Uterus (tissue), 4 donors: ENCODE measurements around the gene CDH2. TPM values are rescaled to one million over a fixed set of nuclear protein-coding genes. Genes with fewer than 3 reads are reported as not detected.

Source experiments
- DNase-seq, 2 donors: peaks; one replicate each; pipeline ENCODE4 v3.0.0-alpha.2; 2019 to 2020
- H3K27ac ChIP-seq, 2 donors: fragments of 200-600 bp; sonication (generic); 1 replicate in 1 of 2; 2 replicates in 1 of 2; pipeline ENCODE4 v1.5.1; 2016 to 2018
- H3K27me3 ChIP-seq, 2 donors: fragments of 200-600 bp; sonication (generic); one replicate each; pipeline ENCODE4 v1.5.1; 2018 to 2019; ENCODE audit warnings: control low read depth in 1 of 2
- H3K36me3 ChIP-seq, 2 donors: fragments of 200-600 bp; sonication (generic); one replicate each; pipeline ENCODE4 v1.5.1; 2019; ENCODE audit warnings: control low read depth in 1 of 2
- H3K4me1 ChIP-seq, 2 donors: fragments of 200-600 bp; sonication (generic); one replicate each; pipeline ENCODE4 v1.5.1; 2018 to 2019; ENCODE audit warnings: control low read depth in 1 of 2
- H3K4me3 ChIP-seq, 2 donors: fragments of 200-600 bp; sonication (generic); 1 replicate in 1 of 2; 2 replicates in 1 of 2; pipeline ENCODE4 v1.5.1; 2018 to 2019; ENCODE audit warnings: mild to moderate bottlenecking in 1 of 2
- H3K9me3 ChIP-seq, 2 donors: fragments of 200-600 bp; sonication (generic); one replicate each; pipeline ENCODE4 v1.5.1; 2019; ENCODE audit warnings: control low read depth in 1 of 2
- POLR2A ChIP-seq, 2 donors: fragments of 450-650 bp; IDR thresholded peaks; one replicate each; pipeline ENCODE4 v1.6.1; 2016; ENCODE audit warnings: antibody characterized with exemption in 2 of 2, mild to moderate bottlenecking in 1 of 2, moderate library complexity in 1 of 2
- intact Hi-C: fragments of 100-400 bp; cut with DNase I; formaldehyde crosslinking; loops from one replicate; pipeline ENCODE4 v1.15.1; 2023; ENCODE audit warnings: low total_unique reads
- total RNA-seq, 4 donors: library from RNA; depleted of rRNA in 3 of 4; stranded (reverse); fragments of >200 nt in 3 of 4; gene quantifications; one replicate each; pipeline versions ENCODE4 v1.1.0 to v1.2.4, GENCODE V29; 2014 to 2023
- TF ChIP-seq, protein P1 (sequence below), 4 experiments: fragments of 200-600 bp in 2 of 4; fragments of 450-650 bp in 2 of 4; sonication (generic) in 2 of 4; IDR thresholded peaks; one replicate each; pipeline ENCODE4 v1.5.1; 2016 to 2019; ENCODE audit warnings: antibody characterized with exemption in 4 of 4, mild to moderate bottlenecking in 2 of 4, moderate library complexity in 1 of 4
- donor health status: DM: yes; HTN: yes; CAD: no.

CDH2 gene
- total RNA-seq, 4 donors from 2014 or later, result 0.26 to 58.2 (median 1.9) TPM

DNA sequence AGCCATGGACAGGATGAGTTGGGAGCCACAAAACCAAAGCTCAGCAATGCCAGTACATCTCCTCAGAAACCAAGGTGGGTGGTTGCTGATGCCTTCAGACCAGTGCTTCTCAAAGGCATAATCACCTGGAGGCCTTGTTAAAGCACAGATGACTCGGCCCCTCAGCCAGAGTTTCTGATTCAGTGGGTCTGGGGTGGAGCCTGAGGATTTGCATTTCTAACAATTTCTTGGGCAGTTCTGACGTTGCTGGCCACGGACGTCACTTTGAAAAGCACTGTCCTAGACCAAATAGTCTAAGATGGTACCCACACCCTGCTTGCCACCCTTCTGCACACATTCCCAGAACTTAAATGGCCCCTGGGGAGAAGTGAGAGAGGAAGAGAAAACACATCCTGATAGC, 24.1 kb upstream of the CDH2 start:
- no peak overlapping the region for H3K27ac ChIP-seq
- TF ChIP-seq, protein P1, sequence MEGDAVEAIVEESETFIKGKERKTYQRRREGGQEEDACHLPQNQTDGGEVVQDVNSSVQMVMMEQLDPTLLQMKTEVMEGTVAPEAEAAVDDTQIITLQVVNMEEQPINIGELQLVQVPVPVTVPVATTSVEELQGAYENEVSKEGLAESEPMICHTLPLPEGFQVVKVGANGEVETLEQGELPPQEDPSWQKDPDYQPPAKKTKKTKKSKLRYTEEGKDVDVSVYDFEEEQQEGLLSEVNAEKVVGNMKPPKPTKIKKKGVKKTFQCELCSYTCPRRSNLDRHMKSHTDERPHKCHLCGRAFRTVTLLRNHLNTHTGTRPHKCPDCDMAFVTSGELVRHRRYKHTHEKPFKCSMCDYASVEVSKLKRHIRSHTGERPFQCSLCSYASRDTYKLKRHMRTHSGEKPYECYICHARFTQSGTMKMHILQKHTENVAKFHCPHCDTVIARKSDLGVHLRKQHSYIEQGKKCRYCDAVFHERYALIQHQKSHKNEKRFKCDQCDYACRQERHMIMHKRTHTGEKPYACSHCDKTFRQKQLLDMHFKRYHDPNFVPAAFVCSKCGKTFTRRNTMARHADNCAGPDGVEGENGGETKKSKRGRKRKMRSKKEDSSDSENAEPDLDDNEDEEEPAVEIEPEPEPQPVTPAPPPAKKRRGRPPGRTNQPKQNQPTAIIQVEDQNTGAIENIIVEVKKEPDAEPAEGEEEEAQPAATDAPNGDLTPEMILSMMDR (IDR thresholded peaks at IDR 0.05), result no peak
- no peak for TF ChIP-seq POLR2A (IDR thresholded peaks at IDR 0.05)
- intact Hi-C loops, result no loop called here
- no peaks in the 10 kb centered on the region for H3K9me3 ChIP-seq
- no peak for DNase-seq
- H3K36me3 ChIP-seq, result no peaks in the 10 kb centered on the region
- H3K4me1 ChIP-seq, result no peaks in the 10 kb centered on the region
- H3K27me3 ChIP-seq, result no peaks in the 10 kb centered on the region
- H3K4me3 ChIP-seq, result no peak overlapping the region

DNA sequence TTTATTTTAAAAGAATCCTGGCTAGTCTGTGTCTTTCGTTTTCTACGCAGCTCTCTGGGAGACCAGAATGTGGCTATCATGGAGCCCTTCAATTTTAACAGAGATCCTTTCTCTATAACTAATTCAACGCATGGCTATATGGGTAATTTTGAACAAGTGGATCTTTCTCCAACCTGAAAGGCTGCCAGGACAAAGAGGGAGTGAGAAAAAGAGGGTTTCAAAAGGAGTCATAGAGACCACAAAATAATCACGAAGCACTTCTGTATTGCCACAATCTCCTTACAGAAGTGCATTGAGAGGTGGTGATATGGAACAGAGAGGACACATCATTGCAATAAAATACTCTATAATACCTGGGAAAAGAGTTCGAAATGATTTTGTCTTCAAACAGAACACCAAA, 21.7 kb upstream of the CDH2 start:
- H3K4me3 ChIP-seq, result no peak overlapping the region
- no peak overlapping the region for H3K27ac ChIP-seq
- intact Hi-C loops, result no loop called here
- no peaks in the 10 kb centered on the region for H3K27me3 ChIP-seq
- H3K4me1 ChIP-seq, result no peaks in the 10 kb centered on the region
- no peaks in the 10 kb centered on the region for H3K9me3 ChIP-seq
- no peaks in the 10 kb centered on the region for H3K36me3 ChIP-seq
- no peak for DNase-seq
- TF ChIP-seq, protein P1 (IDR thresholded peaks at IDR 0.05), result no peak
- TF ChIP-seq POLR2A (IDR thresholded peaks at IDR 0.05), result no peak

DNA sequence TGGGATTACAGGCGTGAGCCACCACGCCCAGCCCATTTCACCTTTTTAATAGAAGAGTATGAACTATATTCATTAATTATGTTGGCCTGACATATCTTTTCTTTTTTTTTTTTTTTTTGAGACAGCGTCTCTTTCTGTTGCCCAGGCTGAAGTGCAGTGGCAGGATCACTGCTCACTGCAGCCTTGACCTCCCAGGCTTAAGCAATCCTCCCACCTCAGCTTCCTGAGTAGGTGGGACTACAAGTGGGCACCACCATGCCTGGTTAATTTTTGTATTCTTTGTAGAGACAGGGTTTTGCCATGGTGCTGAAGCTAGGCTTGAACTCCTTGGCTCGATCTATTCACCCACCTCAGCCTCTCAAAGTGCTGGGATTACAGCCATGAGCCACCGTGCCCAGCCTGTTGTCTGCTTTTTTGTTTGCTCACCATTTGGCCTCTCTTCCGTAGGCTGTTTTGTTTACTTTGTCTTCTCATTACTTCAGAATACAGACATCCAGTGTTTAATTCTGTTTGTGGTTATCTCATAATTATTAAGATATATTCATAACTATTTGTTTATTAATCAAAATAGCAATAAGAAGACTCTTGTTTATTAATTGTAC, 16.3 kb upstream of the CDH2 start:
- no peaks in the 10 kb centered on the region for H3K9me3 ChIP-seq
- no peak overlapping the region for H3K4me3 ChIP-seq
- H3K27me3 ChIP-seq, result no peaks in the 10 kb centered on the region
- H3K27ac ChIP-seq, result no peak overlapping the region
- H3K4me1 ChIP-seq, result no peaks in the 10 kb centered on the region
- intact Hi-C loops, result no loop called here
- H3K36me3 ChIP-seq, result no peaks in the 10 kb centered on the region
- TF ChIP-seq, protein P1 (IDR thresholded peaks at IDR 0.05), result no peak
- TF ChIP-seq POLR2A (IDR thresholded peaks at IDR 0.05), result no peak
- no peak for DNase-seq

DNA sequence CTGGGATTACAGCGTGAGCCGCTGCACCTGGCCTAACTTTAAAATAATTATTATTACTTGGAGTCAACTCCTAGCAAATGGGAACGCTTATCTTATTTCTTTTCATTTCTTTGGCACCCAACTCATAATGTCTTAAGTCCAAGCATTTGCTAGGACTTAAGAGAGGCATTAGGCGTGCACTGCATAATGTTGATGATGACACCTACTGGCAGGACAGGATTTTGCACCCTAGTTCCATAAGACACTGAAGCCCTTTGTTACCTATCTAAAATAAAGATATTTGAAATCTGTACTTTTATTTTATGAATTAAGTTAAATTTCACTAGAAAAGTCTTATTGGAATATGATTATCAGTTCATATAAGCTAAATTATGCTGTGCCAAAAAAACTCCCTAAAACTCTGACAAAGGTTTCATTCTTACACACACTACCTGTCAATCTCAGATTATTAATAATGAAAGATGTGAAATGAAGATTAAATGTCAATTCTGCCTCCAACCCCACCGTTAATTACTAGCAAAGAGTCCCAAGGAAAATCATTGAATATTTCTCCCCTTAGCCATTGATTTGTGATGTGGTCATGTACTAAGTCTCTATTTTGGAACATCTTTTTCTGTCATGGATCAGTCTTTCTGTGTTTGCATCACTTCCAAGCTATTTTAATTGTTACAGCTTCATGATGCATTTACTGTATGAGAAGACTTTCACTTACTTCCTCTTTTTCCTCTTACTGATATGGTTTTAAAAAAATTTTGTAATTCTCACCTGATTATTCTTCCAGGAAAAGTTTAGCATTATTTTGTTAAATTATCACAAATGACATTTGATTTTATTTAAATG, 12.7 kb upstream of the CDH2 start:
- Histone ChIP-seq H3K27me3 (no peaks in the 10 kb centered on the region), H3K36me3 (no peaks in the 10 kb centered on the region), H3K9me3 (no peaks in the 10 kb centered on the region), H3K27ac (no peak overlapping the region), H3K4me3 (no peak overlapping the region), H3K4me1 (no peaks in the 10 kb centered on the region)
- intact Hi-C loops, result no loop called here
- DNase-seq, result no peak
- TF ChIP-seq, protein P1 (IDR thresholded peaks at IDR 0.05), result no peak

DNA sequence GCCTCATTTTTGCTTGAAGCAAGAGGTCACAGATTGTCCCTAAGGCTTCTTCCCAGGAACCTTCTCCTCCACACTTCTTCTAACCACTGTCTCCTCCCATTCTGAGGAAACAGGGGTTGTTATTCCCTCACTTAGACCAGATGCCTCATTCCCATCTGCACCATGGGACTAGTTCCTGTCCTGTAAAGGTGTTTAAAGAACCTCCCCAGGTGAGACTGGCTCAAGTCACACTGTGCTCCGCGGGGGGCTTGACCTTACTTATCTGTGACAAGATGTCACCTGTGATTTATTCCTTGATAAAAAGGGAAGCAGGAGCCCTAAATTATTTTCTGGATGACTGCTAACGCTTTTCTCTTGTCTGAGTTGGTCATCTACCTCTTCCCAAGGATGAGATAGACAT, 8.2 kb upstream of the CDH2 start:
- Histone ChIP-seq H3K27me3 (no peaks in the 10 kb centered on the region), H3K36me3 (no peaks in the 10 kb centered on the region), H3K27ac (no peak overlapping the region), H3K4me1 (no peaks in the 10 kb centered on the region), H3K4me3 (no peak overlapping the region), H3K9me3 (no peaks in the 10 kb centered on the region)
- DNase-seq, result no peak
- TF ChIP-seq, protein P1 (IDR thresholded peaks at IDR 0.05), result no peak
- TF ChIP-seq POLR2A (IDR thresholded peaks at IDR 0.05), result no peak
- intact Hi-C loops, result no loop called here
